Neural progenitor cell (in vitro differentiated cells): ENCODE data around the gene PPM1B.
"Not testable (repeated sequence)": the region's sequence is repeated elsewhere in the genome, so short reads cannot be mapped to it uniquely, and the experiment has no call there.

Source experiments
- EZH2phosphoT487 ChIP-seq: fragments of 200-600 bp; sonication (generic); IDR thresholded peaks from 2 replicates; pipeline ENCODE4 v1.6.1; 2017; ENCODE audit warnings: antibody characterized with exemption
- TF ChIP-seq, protein P1 (sequence below): fragments of 200-600 bp; sonication (generic); IDR thresholded peaks from 2 replicates; pipeline ENCODE4 v1.5.1; 2017; ENCODE audit warnings: antibody characterized with exemption, mild to moderate bottlenecking

- TF ChIP-seq, protein P1, sequence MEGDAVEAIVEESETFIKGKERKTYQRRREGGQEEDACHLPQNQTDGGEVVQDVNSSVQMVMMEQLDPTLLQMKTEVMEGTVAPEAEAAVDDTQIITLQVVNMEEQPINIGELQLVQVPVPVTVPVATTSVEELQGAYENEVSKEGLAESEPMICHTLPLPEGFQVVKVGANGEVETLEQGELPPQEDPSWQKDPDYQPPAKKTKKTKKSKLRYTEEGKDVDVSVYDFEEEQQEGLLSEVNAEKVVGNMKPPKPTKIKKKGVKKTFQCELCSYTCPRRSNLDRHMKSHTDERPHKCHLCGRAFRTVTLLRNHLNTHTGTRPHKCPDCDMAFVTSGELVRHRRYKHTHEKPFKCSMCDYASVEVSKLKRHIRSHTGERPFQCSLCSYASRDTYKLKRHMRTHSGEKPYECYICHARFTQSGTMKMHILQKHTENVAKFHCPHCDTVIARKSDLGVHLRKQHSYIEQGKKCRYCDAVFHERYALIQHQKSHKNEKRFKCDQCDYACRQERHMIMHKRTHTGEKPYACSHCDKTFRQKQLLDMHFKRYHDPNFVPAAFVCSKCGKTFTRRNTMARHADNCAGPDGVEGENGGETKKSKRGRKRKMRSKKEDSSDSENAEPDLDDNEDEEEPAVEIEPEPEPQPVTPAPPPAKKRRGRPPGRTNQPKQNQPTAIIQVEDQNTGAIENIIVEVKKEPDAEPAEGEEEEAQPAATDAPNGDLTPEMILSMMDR, result not testable (repeated sequence)
- TF ChIP-seq EZH2phosphoT487, result not testable (repeated sequence)
These were observed 80.6 kb downstream of the PPM1B start for GRCh38 chr2:44249269-44249668.
